ENCODE data around the gene PIP5K1B.

PIP5K1B gene

DNA sequence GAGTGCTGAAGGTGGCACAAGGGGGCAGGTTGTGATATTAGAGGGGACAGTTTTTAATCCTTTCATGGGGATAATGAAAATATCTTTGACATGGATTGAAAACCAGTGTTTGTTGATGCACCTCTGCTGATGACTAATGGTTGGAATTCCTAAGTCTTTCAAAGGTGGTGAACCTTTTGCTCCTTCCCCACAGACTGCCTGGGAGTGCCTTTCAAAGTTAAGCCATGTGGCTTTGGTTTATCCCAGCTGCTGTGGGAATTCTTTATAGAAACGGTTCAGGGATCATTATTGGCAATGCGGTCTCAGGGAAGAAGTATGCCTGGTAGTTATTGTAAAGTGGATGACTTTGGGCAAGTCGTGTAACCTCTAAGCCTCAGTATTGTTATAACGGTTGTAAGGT is 45.7 kb downstream of the PIP5K1B start:
- H3K27ac ChIP-seq (ENCODE audit: low read depth, low read length): peak overlapping the region; percentile 9
- no peak overlapping the region for H3K4me3 ChIP-seq (ENCODE audit: low read depth, low read length)
- H3K27me3 ChIP-seq (ENCODE audit: control insufficient read depth, insufficient read depth, low read length): no peaks in the 10 kb centered on the region
- peaks cover 26% of the 10 kb centered on the region for H3K4me1 ChIP-seq (ENCODE audit: control insufficient read depth, insufficient read depth, low read length)
- H3K9ac ChIP-seq (ENCODE audit: low read depth, low read length): no peak overlapping the region
- H3K9me3 ChIP-seq (ENCODE audit: control insufficient read depth, insufficient read depth, low read length): no peaks in the 10 kb centered on the region
- no peaks in the 10 kb centered on the region for H3K36me3 ChIP-seq (ENCODE audit: control insufficient read depth, insufficient read depth, low read length)

DNA sequence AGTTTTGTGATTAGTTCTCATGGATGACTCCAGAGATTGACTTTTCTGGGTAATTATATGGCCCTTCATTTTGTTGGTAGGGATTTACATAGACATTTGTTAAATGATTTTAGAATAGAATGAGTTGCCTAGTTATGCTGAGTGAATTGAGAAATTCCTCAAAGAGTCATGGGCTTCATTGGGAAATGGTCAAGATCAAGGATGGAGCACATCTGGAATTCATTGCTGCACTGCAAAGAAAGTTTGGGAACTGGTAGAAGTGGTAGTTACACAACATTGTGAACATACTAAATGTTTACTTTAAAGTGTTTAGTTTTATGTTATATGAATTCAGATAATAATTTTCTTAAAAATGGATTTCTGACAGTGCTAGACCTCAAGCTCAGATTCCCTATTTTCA is 46.5 kb downstream of the PIP5K1B start:
- no peaks in the 10 kb centered on the region for H3K36me3 ChIP-seq (ENCODE audit: control insufficient read depth, insufficient read depth, low read length)
- H3K27me3 ChIP-seq (ENCODE audit: control insufficient read depth, insufficient read depth, low read length): no peaks in the 10 kb centered on the region
- H3K27ac ChIP-seq (ENCODE audit: low read depth, low read length): no peak overlapping the region
- no peaks in the 10 kb centered on the region for H3K9me3 ChIP-seq (ENCODE audit: control insufficient read depth, insufficient read depth, low read length)
- peaks cover 33% of the 10 kb centered on the region for H3K4me1 ChIP-seq (ENCODE audit: control insufficient read depth, insufficient read depth, low read length)
- H3K9ac ChIP-seq (ENCODE audit: low read depth, low read length): no peak overlapping the region
- no peak overlapping the region for H3K4me3 ChIP-seq (ENCODE audit: low read depth, low read length)

DNA sequence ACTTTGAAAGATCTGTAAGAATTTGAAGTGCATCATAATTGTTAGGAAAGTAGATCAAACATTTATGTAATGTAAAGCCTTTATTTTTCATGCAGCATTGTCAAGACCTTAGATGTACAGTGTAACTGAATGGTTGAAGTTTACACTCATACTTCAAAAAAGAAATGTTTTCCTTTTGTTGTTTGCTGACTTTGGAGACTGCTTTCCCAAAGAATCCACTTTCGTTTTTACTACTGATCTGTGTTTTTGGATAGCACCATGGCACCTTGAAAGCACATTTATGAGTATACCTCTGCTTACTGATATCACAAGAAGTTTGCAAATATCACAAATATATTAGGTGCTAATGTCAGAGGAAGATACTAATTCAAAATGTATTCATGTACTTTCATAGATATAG is 50.0 kb downstream of the PIP5K1B start:
- Histone ChIP-seq H3K4me1 (ENCODE audit: control insufficient read depth, insufficient read depth, low read length) (peaks cover 24% of the 10 kb centered on the region), H3K4me3 (ENCODE audit: low read depth, low read length) (no peak overlapping the region), H3K27ac (ENCODE audit: low read depth, low read length) (peak overlapping the region; percentile 63), H3K9me3 (ENCODE audit: control insufficient read depth, insufficient read depth, low read length) (no peaks in the 10 kb centered on the region), H3K27me3 (ENCODE audit: control insufficient read depth, insufficient read depth, low read length) (no peaks in the 10 kb centered on the region), H3K36me3 (ENCODE audit: control insufficient read depth, insufficient read depth, low read length) (no peaks in the 10 kb centered on the region), H3K9ac (ENCODE audit: low read depth, low read length) (no peak overlapping the region)

DNA sequence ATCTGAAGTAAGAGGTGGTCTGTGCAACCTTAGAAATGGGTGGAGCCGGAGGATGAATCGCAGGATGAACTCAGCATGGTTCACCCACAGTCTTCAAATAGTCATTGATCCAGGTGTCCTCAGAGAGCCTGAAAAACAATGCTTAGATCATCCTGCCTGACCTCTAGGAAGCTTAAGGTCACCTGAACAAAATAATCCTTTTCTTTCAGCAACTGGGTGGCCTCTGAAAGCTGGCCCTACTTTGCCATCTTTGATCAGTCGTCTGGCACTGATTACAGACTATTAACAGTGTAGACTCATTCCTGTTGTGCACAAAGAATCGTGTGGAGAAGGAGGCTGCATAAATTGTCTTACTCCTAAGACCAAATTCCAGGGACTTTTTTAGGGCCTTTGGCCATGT is 50.7 kb downstream of the PIP5K1B start:
- peak overlapping the region; percentile 63 for H3K27ac ChIP-seq (ENCODE audit: low read depth, low read length)
- no peaks in the 10 kb centered on the region for H3K9me3 ChIP-seq (ENCODE audit: control insufficient read depth, insufficient read depth, low read length)
- no peaks in the 10 kb centered on the region for H3K36me3 ChIP-seq (ENCODE audit: control insufficient read depth, insufficient read depth, low read length)
- peaks cover 18% of the 10 kb centered on the region for H3K4me1 ChIP-seq (ENCODE audit: control insufficient read depth, insufficient read depth, low read length)
- no peaks in the 10 kb centered on the region for H3K27me3 ChIP-seq (ENCODE audit: control insufficient read depth, insufficient read depth, low read length)
- H3K9ac ChIP-seq (ENCODE audit: low read depth, low read length): no peak overlapping the region
- no peak overlapping the region for H3K4me3 ChIP-seq (ENCODE audit: low read depth, low read length)

DNA sequence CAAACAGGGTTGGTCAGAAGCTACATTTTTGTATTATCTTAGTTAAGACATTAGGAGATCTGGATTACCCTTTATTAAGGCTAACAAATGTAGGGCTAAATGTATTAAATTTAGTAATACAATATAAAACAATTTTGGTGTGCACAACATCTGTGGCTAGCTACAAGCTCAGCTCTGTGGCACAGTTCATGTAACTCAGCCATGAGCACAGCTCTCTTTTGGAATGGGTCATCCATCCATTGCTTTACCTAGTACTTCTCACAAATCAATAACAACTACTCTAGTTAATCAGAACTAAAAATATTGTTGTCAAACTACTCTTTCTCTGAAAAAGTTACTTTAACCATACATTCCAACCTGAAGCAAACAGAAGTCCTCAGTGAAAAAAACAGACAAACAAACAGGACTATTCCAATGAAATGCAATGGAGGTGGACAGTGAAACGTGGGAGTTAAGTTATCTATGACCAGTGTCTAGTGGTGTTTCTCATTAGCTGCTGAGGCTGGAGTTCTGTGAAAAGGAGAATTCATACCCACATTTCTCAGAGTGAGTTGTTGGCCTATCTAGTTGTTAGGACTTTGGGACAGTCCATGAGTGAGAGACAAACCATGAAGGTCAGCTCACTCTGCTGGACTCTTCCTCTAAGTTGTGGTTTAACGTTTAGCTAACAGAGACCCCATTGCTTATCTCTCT is 55.1 kb downstream of the PIP5K1B start:
- no peak overlapping the region for H3K9ac ChIP-seq (ENCODE audit: low read depth, low read length)
- no peaks in the 10 kb centered on the region for H3K9me3 ChIP-seq (ENCODE audit: control insufficient read depth, insufficient read depth, low read length)
- H3K36me3 ChIP-seq (ENCODE audit: control insufficient read depth, insufficient read depth, low read length): no peaks in the 10 kb centered on the region
- no peak overlapping the region for H3K4me3 ChIP-seq (ENCODE audit: low read depth, low read length)
- no peaks in the 10 kb centered on the region for H3K27me3 ChIP-seq (ENCODE audit: control insufficient read depth, insufficient read depth, low read length)
- no peak overlapping the region for H3K27ac ChIP-seq (ENCODE audit: low read depth, low read length)
- peaks cover 15% of the 10 kb centered on the region for H3K4me1 ChIP-seq (ENCODE audit: control insufficient read depth, insufficient read depth, low read length)

DNA sequence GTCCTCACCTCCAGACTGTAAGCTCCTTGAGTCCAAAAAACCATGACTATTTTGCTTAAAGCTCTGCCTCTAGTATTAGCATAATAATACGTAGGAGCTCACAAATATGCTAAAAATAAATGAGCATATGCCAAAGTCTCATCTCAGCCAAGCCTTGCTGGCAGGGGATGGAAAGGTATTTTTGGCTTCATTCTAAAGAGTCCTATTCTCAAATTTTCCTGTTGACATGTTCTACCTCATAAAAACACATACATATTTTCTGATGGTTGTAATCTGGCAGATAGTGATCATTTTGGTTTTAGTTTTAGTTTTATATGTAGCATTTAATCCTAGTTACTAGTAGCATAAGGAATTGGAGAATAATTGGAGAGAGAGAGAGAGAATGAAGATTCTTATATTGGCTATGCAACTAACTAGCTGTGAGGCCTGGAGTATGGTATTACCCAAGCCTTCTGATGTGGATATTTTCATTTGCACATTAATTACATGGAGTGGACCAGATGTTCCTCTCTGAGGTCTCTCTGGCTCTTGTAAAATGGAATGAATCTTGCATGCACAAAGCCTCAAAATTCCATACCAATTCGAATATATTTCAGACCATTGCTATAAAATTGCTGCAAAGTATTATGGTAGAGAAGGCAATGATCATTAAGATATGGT is 55.8 kb downstream of the PIP5K1B start:
- H3K27me3 ChIP-seq (ENCODE audit: control insufficient read depth, insufficient read depth, low read length): no peaks in the 10 kb centered on the region
- no peak overlapping the region for H3K4me3 ChIP-seq (ENCODE audit: low read depth, low read length)

DNA sequence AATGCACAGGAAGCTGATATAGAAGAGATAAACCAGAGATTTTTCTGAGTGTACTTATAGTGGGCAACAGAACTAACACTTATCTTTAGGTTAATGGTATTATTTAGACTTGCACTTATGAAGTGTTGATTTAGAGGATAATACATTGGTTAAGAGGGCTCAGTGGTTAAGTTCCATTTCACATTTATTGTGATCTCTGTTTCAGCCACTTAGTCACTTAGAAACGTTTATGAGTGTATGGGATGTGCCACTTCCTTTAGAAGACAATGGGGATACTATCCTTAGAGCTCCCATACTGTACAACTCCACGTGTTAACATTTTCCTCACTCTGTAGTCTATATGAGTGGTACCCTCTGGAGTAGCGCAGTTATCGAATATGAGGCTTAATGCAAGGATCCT is 57.5 kb downstream of the PIP5K1B start:
- no peak overlapping the region for H3K27ac ChIP-seq (ENCODE audit: low read depth, low read length)
- no peak overlapping the region for H3K9ac ChIP-seq (ENCODE audit: low read depth, low read length)
- no peaks in the 10 kb centered on the region for H3K9me3 ChIP-seq (ENCODE audit: control insufficient read depth, insufficient read depth, low read length)
- H3K27me3 ChIP-seq (ENCODE audit: control insufficient read depth, insufficient read depth, low read length): no peaks in the 10 kb centered on the region
- no peaks in the 10 kb centered on the region for H3K36me3 ChIP-seq (ENCODE audit: control insufficient read depth, insufficient read depth, low read length)
- H3K4me1 ChIP-seq (ENCODE audit: control insufficient read depth, insufficient read depth, low read length): no peaks in the 10 kb centered on the region
- no peak overlapping the region for H3K4me3 ChIP-seq (ENCODE audit: low read depth, low read length)

More for the DNA sequence above, 55.8 kb downstream of the PIP5K1B start:
- peaks cover 8% of the 10 kb centered on the region for H3K4me1 ChIP-seq (ENCODE audit: control insufficient read depth, insufficient read depth, low read length)
- H3K27ac ChIP-seq (ENCODE audit: low read depth, low read length): no peak overlapping the region
- H3K36me3 ChIP-seq (ENCODE audit: control insufficient read depth, insufficient read depth, low read length): no peaks in the 10 kb centered on the region
- H3K9ac ChIP-seq (ENCODE audit: low read depth, low read length): no peak overlapping the region
- H3K9me3 ChIP-seq (ENCODE audit: control insufficient read depth, insufficient read depth, low read length): no peaks in the 10 kb centered on the region

DNA sequence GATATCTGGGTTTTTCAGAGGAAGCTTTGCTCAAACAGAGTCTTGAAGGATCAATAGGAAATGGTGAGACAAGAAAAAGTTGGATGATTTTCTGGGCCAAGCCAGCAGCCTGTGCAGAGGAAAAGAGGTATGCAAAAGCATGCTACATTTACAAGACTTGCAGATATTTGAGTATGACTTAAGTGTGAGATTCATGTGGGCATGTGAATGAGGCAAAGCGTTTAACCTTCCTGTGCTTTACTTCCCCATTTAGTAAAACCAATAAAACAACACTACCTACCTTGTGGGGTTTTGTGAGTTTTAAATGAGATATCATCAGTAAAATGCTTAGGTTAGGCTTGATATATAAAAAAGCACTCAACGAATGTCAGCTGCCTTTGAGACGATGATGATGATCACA is 58.1 kb downstream of the PIP5K1B start:
- Histone ChIP-seq H3K27me3 (ENCODE audit: control insufficient read depth, insufficient read depth, low read length) (no peaks in the 10 kb centered on the region), H3K4me3 (ENCODE audit: low read depth, low read length) (no peak overlapping the region), H3K9me3 (ENCODE audit: control insufficient read depth, insufficient read depth, low read length) (no peaks in the 10 kb centered on the region), H3K36me3 (ENCODE audit: control insufficient read depth, insufficient read depth, low read length) (no peaks in the 10 kb centered on the region), H3K27ac (ENCODE audit: low read depth, low read length) (no peak overlapping the region), H3K9ac (ENCODE audit: low read depth, low read length) (no peak overlapping the region), H3K4me1 (ENCODE audit: control insufficient read depth, insufficient read depth, low read length) (no peaks in the 10 kb centered on the region)

DNA sequence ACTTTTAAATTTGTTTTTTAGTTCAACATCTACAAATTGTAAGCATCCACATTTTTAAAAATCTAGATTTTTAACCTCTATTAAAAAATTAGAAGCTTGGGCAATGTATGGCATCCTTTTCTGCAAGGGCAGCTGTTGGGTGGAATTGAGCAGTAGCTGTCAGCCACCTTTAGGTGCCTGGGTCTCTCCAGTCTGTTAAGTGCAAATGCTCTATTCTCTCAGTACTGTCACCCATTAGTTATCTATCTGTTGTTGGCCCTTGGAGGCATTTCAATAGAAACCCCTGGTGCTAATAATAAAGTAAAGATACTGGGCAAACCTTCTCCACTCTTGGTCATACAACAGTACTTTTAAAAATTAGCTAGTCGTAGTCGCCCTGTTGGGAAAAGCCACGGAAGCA is 63.6 kb downstream of the PIP5K1B start:
- Histone ChIP-seq H3K27ac (ENCODE audit: low read depth, low read length) (no peak overlapping the region), H3K4me3 (ENCODE audit: low read depth, low read length) (no peak overlapping the region), H3K36me3 (ENCODE audit: control insufficient read depth, insufficient read depth, low read length) (no peaks in the 10 kb centered on the region), H3K4me1 (ENCODE audit: control insufficient read depth, insufficient read depth, low read length) (0 out of 2 replicates have a peak, but pooled peaks cover 2% of the 10 kb centered on the region), H3K9me3 (ENCODE audit: control insufficient read depth, insufficient read depth, low read length) (no peaks in the 10 kb centered on the region), H3K9ac (ENCODE audit: low read depth, low read length) (no peak overlapping the region), H3K27me3 (ENCODE audit: control insufficient read depth, insufficient read depth, low read length) (no peaks in the 10 kb centered on the region)

DNA sequence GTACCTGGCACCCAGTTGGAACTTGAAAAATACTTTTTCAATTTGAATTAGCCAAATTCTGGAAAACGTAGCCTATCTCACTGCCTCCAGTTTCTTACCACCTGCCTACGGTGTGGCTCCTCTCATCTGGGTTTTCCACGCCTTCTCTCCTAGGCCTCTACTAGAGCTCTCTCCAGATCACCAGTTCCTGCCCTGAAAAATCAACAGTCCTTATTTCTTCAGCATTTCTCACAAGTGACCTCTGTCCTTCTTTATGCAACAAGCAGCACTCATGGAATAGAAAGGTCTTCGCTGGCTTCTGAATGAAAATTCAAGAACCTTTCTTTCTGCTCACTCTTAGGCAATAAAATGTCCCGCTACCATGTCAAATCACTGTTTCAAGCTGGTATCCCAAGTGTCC is 64.8 kb downstream of the PIP5K1B start:
- Histone ChIP-seq H3K9me3 (ENCODE audit: control insufficient read depth, insufficient read depth, low read length) (no peaks in the 10 kb centered on the region), H3K36me3 (ENCODE audit: control insufficient read depth, insufficient read depth, low read length) (no peaks in the 10 kb centered on the region), H3K27ac (ENCODE audit: low read depth, low read length) (no peak overlapping the region), H3K4me1 (ENCODE audit: control insufficient read depth, insufficient read depth, low read length) (0 out of 2 replicates have a peak, but pooled peaks cover 2% of the 10 kb centered on the region), H3K27me3 (ENCODE audit: control insufficient read depth, insufficient read depth, low read length) (no peaks in the 10 kb centered on the region), H3K4me3 (ENCODE audit: low read depth, low read length) (no peak overlapping the region), H3K9ac (ENCODE audit: low read depth, low read length) (no peak overlapping the region)

DNA sequence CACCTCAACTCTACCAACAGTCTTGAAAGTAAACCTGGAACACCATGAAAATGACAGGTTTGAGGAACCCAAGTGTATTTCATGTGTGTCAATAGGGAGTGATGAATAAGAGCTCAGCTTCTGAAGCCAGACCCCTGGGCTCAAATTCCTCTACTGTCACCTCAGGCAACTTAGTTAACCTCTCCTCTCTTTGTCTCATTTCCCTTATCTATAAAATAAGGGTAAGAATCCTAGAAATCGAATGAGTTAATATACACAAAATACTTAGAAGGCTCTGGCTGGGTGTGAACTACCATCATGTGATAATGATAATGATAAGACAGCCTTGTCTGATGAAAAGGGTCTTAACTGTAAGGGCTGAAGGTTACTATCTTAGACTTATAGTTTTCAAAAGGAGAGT is 66.3 kb downstream of the PIP5K1B start:
- Histone ChIP-seq H3K9ac (ENCODE audit: low read depth, low read length) (no peak overlapping the region), H3K36me3 (ENCODE audit: control insufficient read depth, insufficient read depth, low read length) (no peaks in the 10 kb centered on the region), H3K27me3 (ENCODE audit: control insufficient read depth, insufficient read depth, low read length) (no peaks in the 10 kb centered on the region)

More for the DNA sequence above, 66.3 kb downstream of the PIP5K1B start:
- Histone ChIP-seq H3K27ac (ENCODE audit: low read depth, low read length) (no peak overlapping the region), H3K4me3 (ENCODE audit: low read depth, low read length) (no peak overlapping the region), H3K9me3 (ENCODE audit: control insufficient read depth, insufficient read depth, low read length) (no peaks in the 10 kb centered on the region), H3K4me1 (ENCODE audit: control insufficient read depth, insufficient read depth, low read length) (0 out of 2 replicates have a peak, but pooled peaks cover 2% of the 10 kb centered on the region)

Data from HUES48 (cell line).